ENCODE measurements around the gene LRRC72.
"Not testable (repeated sequence)": the region's sequence is repeated elsewhere in the genome, so short reads cannot be mapped to it uniquely, and the experiment has no call there.

LRRC72 gene

GRCh38 chr7:16526742-16527540, at the start of gene LRRC72:
Gene LRRC72, plus strand, starts transcription at chr7:16526825. Its CDS starts 128 bp downstream, at chr7:16526953.
- no peak for DNase-seq

- no peak for DNase-seq
These were observed 47.5 kb upstream of the LRRC72 start for GRCh38 chr7:16479161-16479560.

- DNase-seq = no peak
These were observed 47.0 kb upstream of the LRRC72 start for GRCh38 chr7:16479591-16479990.

GRCh38 chr7:16484453-16485158, 42.0 kb upstream of the LRRC72 start:
- DNase-seq = no peak

- no peak for DNase-seq
These were observed 35.5 kb upstream of the LRRC72 start for GRCh38 chr7:16491148-16491547.

GRCh38 chr7:16492513-16493062, 34.0 kb upstream of the LRRC72 start:
- no peak for DNase-seq

GRCh38 chr7:16493266-16493665, 33.4 kb upstream of the LRRC72 start:
- no peak for DNase-seq

- DNase-seq = no peak
These were observed 32.1 kb upstream of the LRRC72 start for GRCh38 chr7:16494551-16494950.

GRCh38 chr7:16494955-16495719, 31.5 kb upstream of the LRRC72 start:
- DNase-seq = no peak

GRCh38 chr7:16498122-16498521, 28.5 kb upstream of the LRRC72 start:
- DNase-seq = peak; percentile 4

GRCh38 chr7:16502303-16502702, 24.3 kb upstream of the LRRC72 start:
- no peak for DNase-seq

- no peak for DNase-seq
These were observed 22.6 kb upstream of the LRRC72 start for GRCh38 chr7:16504019-16504418.

- DNase-seq = not testable (repeated sequence)
These were observed 20.2 kb upstream of the LRRC72 start for GRCh38 chr7:16506422-16506821.

- no peak for DNase-seq
These were observed 16.8 kb upstream of the LRRC72 start for GRCh38 chr7:16509829-16510228.

- no peak for DNase-seq
These were observed 15.3 kb upstream of the LRRC72 start for GRCh38 chr7:16511314-16511713.

- DNase-seq = no peak
These were observed 14.5 kb upstream of the LRRC72 start for GRCh38 chr7:16512097-16512496.

- no peak for DNase-seq
These were observed 12.4 kb upstream of the LRRC72 start for GRCh38 chr7:16514271-16514670.

GRCh38 chr7:16514729-16515128, 11.9 kb upstream of the LRRC72 start:
- no peak for DNase-seq

GRCh38 chr7:16515785-16516685, 10.6 kb upstream of the LRRC72 start:
- DNase-seq = no peak

- not testable (repeated sequence) for DNase-seq
These were observed 6.6 kb upstream of the LRRC72 start for GRCh38 chr7:16519985-16520384.

GRCh38 chr7:16524332-16524731, 2.3 kb upstream of the LRRC72 start:
- DNase-seq = peak; percentile 31

- DNase-seq = no peak
These were observed 1.9 kb downstream of the LRRC72 start for GRCh38 chr7:16528520-16528919.

All from eye (tissue), 1 donor.